B cell (primary cell): ENCODE data around the gene HYLS1.

Experiments used
- CTCF ChIP-seq: fragments of 200-600 bp; IDR thresholded peaks from one replicate; pipeline ENCODE4 v1.8.0; 2022; ENCODE audit warnings: antibody characterized with exemption, mild to moderate bottlenecking
- EZH2 ChIP-seq: IDR thresholded peaks from 2 replicates; pipeline ENCODE4 v1.6.1; 2012; ENCODE audit warnings: borderline replicate concordance, low read depth, mild to moderate bottlenecking, moderate library complexity, low read length; ENCODE audit not compliant: insufficient read depth, poor library complexity, severe bottlenecking

GRCh38 chr11:125935618-125936199 is 48.2 kb downstream of the HYLS1 start:
- no peak for TF ChIP-seq CTCF
- TF ChIP-seq EZH2 = no peak
